CD14-positive monocyte (primary cell): ENCODE results near the gene SUGT1. TPM values are rescaled to one million over a fixed set of nuclear protein-coding genes. Genes with fewer than 3 reads are reported as not detected.

Experiments used
- DNase-seq, 3 donors: peaks; one replicate each; pipeline ENCODE4 v3.0.0-alpha.2; 2011 to 2022
- H2AFZ ChIP-seq: 2 replicates; pipeline ENCODE4 v1.6.0; 2012; ENCODE audit warnings: mild to moderate bottlenecking, low read depth, low read length, inconsistent platforms; ENCODE audit not compliant: insufficient read depth, poor library complexity, severe bottlenecking
- H3K27ac ChIP-seq, 2 donors: 1 replicate in 1 of 2; 2 replicates in 1 of 2; pipeline ENCODE4 v1.5.1; 2012 to 2013; ENCODE audit warnings: low read length in 2 of 2, control low read depth in 1 of 2, inconsistent platforms in 1 of 2, low read depth in 1 of 2, mild to moderate bottlenecking in 1 of 2
- H3K27me3 ChIP-seq, 2 donors: one replicate each; pipeline versions ENCODE4 v1.6.0 to v1.6.1; 2011 to 2013; ENCODE audit warnings: low read length in 2 of 2; ENCODE audit not compliant: control insufficient read depth in 2 of 2, insufficient read depth in 2 of 2
- H3K36me3 ChIP-seq, 2 donors: replicated peaks in 1 of 2; 1 replicate in 1 of 2; 2 replicates in 1 of 2; pipeline versions ENCODE4 v1.5.1 to v1.6.1; 2012 to 2013; ENCODE audit warnings: low read length in 2 of 2, control low read depth in 1 of 2, inconsistent platforms in 1 of 2, mild to moderate bottlenecking in 1 of 2; ENCODE audit not compliant: insufficient read depth in 2 of 2, control insufficient read depth in 1 of 2
- H3K4me1 ChIP-seq, 2 donors: 1 replicate in 1 of 2; 2 replicates in 1 of 2; pipeline versions ENCODE4 v1.5.1 to v1.6.1; 2012 to 2013; ENCODE audit warnings: low read length in 2 of 2, control low read depth in 1 of 2, inconsistent platforms in 1 of 2, mild to moderate bottlenecking in 1 of 2, moderate library complexity in 1 of 2; ENCODE audit not compliant: insufficient read depth in 2 of 2, control insufficient read depth in 1 of 2
- H3K4me2 ChIP-seq: replicated peaks from 2 replicates; pipeline ENCODE3; 2012; ENCODE audit warnings: low read length, moderate library complexity, mild to moderate bottlenecking; ENCODE audit not compliant: poor library complexity, severe bottlenecking; ENCODE audit errors: extremely low read depth
- H3K4me3 ChIP-seq, 3 experiments: fragments of 200-600 bp in 1 of 3; sonication (generic) in 1 of 3; replicated peaks in 1 of 3; 1 replicate in 2 of 3; 2 replicates in 1 of 3; pipeline ENCODE4 v1.5.1; 2011 to 2013; ENCODE audit warnings: low read length in 3 of 3, mild to moderate bottlenecking in 3 of 3, control low read depth in 2 of 3, low read depth in 2 of 3, inconsistent platforms in 1 of 3, moderate library complexity in 1 of 3
- H3K79me2 ChIP-seq: 2 replicates; pipeline ENCODE4 v1.6.0; 2012; ENCODE audit warnings: mild to moderate bottlenecking, control low read depth, inconsistent platforms, low read length, moderate library complexity; ENCODE audit not compliant: insufficient read depth
- H3K9ac ChIP-seq: 2 replicates; pipeline ENCODE4 v1.6.0; 2017; ENCODE audit warnings: low read length, mild to moderate bottlenecking; ENCODE audit not compliant: insufficient read depth, poor library complexity, severe bottlenecking
- H3K9me3 ChIP-seq, 2 donors: replicated peaks in 1 of 2; 1 replicate in 1 of 2; 2 replicates in 1 of 2; pipeline versions ENCODE4 v1.5.1 to v1.6.1; 2012 to 2013; ENCODE audit warnings: low read length in 2 of 2, control low read depth in 1 of 2; ENCODE audit not compliant: control insufficient read depth in 1 of 2, insufficient read depth in 1 of 2
- H4K20me1 ChIP-seq: 2 replicates; pipeline ENCODE4 v1.6.0; 2012; ENCODE audit warnings: mild to moderate bottlenecking, low read length, control low read depth, moderate library complexity; ENCODE audit not compliant: insufficient read depth
- H3K27ac Mint-ChIP-seq, 7 donors: one replicate each; pipeline ENCODE4 v1.8.0; 2020; ENCODE audit warnings: mild to moderate bottlenecking in 7 of 7, mixed read lengths in 7 of 7, moderate library complexity in 6 of 7, inconsistent platforms in 2 of 7
- H3K27me3 Mint-ChIP-seq, 3 donors: one replicate each; pipeline ENCODE4 v1.8.0; 2021 to 2022; ENCODE audit warnings: low read depth in 3 of 3, mild to moderate bottlenecking in 3 of 3, mixed read lengths in 3 of 3, moderate library complexity in 3 of 3, inconsistent platforms in 1 of 3
- H3K36me3 Mint-ChIP-seq, 2 donors: one replicate each; pipeline ENCODE4 v1.8.0; 2020; ENCODE audit warnings: mixed read lengths in 2 of 2, inconsistent platforms in 1 of 2, mild to moderate bottlenecking in 1 of 2
- H3K4me1 Mint-ChIP-seq: one replicate; pipeline ENCODE4 v1.8.0; 2020; ENCODE audit warnings: mild to moderate bottlenecking, mixed read lengths
- H3K4me3 Mint-ChIP-seq, 2 donors: one replicate each; pipeline ENCODE4 v1.8.0; 2020; ENCODE audit warnings: mild to moderate bottlenecking in 2 of 2, mixed read lengths in 2 of 2, moderate library complexity in 1 of 2
- H3K9me3 Mint-ChIP-seq, 7 donors: one replicate each; pipeline ENCODE4 v1.8.0; 2020 to 2022; ENCODE audit warnings: mixed read lengths in 7 of 7, mild to moderate bottlenecking in 6 of 7, moderate library complexity in 6 of 7, inconsistent platforms in 2 of 7
- WGBS: methylation state at CpG from one replicate; pipeline ENCODE4 v1.1.5; 2013; ENCODE audit warnings: missing lambda C conversion rate; ENCODE audit not compliant: insufficient coverage; 5-methylcytosine and 5-hydroxymethylcytosine counted together
- intact Hi-C, 2 donors: fragments of 100-400 bp; cut with micrococcal nuclease; formaldehyde crosslinking; loops; one replicate each; pipeline versions ENCODE4 v1.15.0 to v1.15.1; 2023
- polyA plus RNA-seq, 3 donors: library from polyadenylated mRNA; depleted of rRNA in 1 of 3; unstranded in 2 of 3; stranded (reverse) in 1 of 3; fragments of 300-500 nt in 2 of 3; fragments of >200 nt in 1 of 3; fragmentation: Illumina TruSeq in 2 of 3; gene quantifications; 1 replicate in 2 of 3; 2 replicates in 1 of 3; pipeline ENCODE4 v1.2.3, GENCODE V29; 2012 to 2021
- TF ChIP-seq, protein P1 (sequence below): fragments of 200-600 bp; IDR thresholded peaks from one replicate; pipeline ENCODE4 v1.8.0; 2022; ENCODE audit warnings: antibody characterized with exemption, mild to moderate bottlenecking

Gene SUGT1
- polyA plus RNA-seq, 3 donors: 18.1 to 40.1 (median 37.7) TPM

GRCh38 chr13:52723181-52723580 lies 70.5 kb downstream of the SUGT1 start:
- peaks cover 2% of the 10 kb centered on the region for H3K4me1 Mint-ChIP-seq
- no peak overlapping the region for H3K27ac ChIP-seq
- H3K4me3 Mint-ChIP-seq: no peak overlapping the region
- no peaks in the 10 kb centered on the region for H3K79me2 ChIP-seq
- no peak for DNase-seq
- H2AFZ ChIP-seq: no peak overlapping the region
- H3K27ac Mint-ChIP-seq: peak overlapping the region in 2 of 7 donors; percentile 26 to 47
- H3K27me3 Mint-ChIP-seq: peaks cover 6 to 10% (median 10%) of the 10 kb centered on the region in 3 donors
- intact Hi-C loops: no loop called here
- 86% methylated on average over 1 of the region's 4 CpGs for WGBS
- no peak overlapping the region for H3K9ac ChIP-seq
- H3K9me3 ChIP-seq: no peaks in the 10 kb centered on the region
- H3K27me3 ChIP-seq: no peaks in the 10 kb centered on the region
- no peaks in the 10 kb centered on the region for H3K4me1 ChIP-seq
- H3K36me3 Mint-ChIP-seq: no peaks in the 10 kb centered on the region
- H4K20me1 ChIP-seq: no peaks in the 10 kb centered on the region
- peaks cover 9 to 22% (median 15%) of the 10 kb centered on the region in 7 donors for H3K9me3 Mint-ChIP-seq
- H3K4me3 ChIP-seq: no peak overlapping the region
- no peak overlapping the region for H3K4me2 ChIP-seq
- TF ChIP-seq, protein P1, sequence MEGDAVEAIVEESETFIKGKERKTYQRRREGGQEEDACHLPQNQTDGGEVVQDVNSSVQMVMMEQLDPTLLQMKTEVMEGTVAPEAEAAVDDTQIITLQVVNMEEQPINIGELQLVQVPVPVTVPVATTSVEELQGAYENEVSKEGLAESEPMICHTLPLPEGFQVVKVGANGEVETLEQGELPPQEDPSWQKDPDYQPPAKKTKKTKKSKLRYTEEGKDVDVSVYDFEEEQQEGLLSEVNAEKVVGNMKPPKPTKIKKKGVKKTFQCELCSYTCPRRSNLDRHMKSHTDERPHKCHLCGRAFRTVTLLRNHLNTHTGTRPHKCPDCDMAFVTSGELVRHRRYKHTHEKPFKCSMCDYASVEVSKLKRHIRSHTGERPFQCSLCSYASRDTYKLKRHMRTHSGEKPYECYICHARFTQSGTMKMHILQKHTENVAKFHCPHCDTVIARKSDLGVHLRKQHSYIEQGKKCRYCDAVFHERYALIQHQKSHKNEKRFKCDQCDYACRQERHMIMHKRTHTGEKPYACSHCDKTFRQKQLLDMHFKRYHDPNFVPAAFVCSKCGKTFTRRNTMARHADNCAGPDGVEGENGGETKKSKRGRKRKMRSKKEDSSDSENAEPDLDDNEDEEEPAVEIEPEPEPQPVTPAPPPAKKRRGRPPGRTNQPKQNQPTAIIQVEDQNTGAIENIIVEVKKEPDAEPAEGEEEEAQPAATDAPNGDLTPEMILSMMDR: no peak
- no peaks in the 10 kb centered on the region for H3K36me3 ChIP-seq

DNA sequence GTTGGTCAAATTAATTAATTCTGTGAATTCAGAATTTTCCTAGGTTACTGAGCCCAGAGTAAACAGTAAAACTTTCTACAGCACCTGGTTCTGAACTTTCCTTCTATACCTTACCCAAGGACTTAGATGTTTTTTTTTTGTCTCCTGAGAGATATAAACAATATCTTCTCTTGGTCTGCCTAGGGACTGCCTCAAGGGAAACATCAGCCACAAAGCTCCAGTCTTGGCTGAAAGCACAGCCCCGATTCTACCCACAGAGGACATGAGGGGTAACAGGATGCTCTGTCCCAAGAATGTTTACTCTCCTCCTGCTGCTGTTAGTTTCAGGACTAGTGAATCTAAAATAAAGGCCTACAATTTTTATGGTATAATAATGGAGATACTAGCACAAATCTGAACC lies 72.7 kb downstream of the SUGT1 start:
- no peaks in the 10 kb centered on the region for H3K27me3 ChIP-seq
- WGBS: no CpG with 5 or more reads among the region's 1 CpG
- no peak overlapping the region for H3K27ac Mint-ChIP-seq

More for the DNA sequence above, 72.7 kb downstream of the SUGT1 start:
- Histone ChIP-seq H2AFZ (no peak overlapping the region), H3K4me3 (no peak overlapping the region), H3K27ac (no peak overlapping the region), H3K4me2 (no peak overlapping the region), H3K9ac (no peak overlapping the region), H3K9me3 (no peaks in the 10 kb centered on the region), H3K36me3 (no peaks in the 10 kb centered on the region), H3K4me1 (no peaks in the 10 kb centered on the region), H3K79me2 (no peaks in the 10 kb centered on the region), H4K20me1 (no peaks in the 10 kb centered on the region)
- Mint-ChIP-seq H3K9me3 (peaks cover 0 to 12% (median 4%) of the 10 kb centered on the region in 7 donors), H3K36me3 (no peaks in the 10 kb centered on the region), H3K4me1 (peaks cover 2% of the 10 kb centered on the region), H3K4me3 (no peak overlapping the region), H3K27me3 (peaks cover 5 to 7% (median 5%) of the 10 kb centered on the region in 3 donors)
- intact Hi-C loops: no loop called here
- no peak for DNase-seq
- TF ChIP-seq, protein P1: no peak
